ENCODE measurements around the gene SPOCK2.

- TF ChIP-seq USF2 (IDR thresholded peaks at IDR 0.05; ENCODE audit: low read depth, low read length) (no peak), USF2 (CRISPR knock-in tag; IDR thresholded peaks at IDR 0.05; ENCODE audit: borderline replicate concordance) (no peak), CTCF (CRISPR knock-in tag; IDR thresholded peaks at IDR 0.05) (no peak), FOXM1 (CRISPR knock-in tag; IDR thresholded peaks at IDR 0.05) (no peak), ZBTB7A (CRISPR knock-in tag; IDR thresholded peaks at IDR 0.05) (no peak), NFE2L1 (CRISPR knock-in tag; IDR thresholded peaks at IDR 0.05; ENCODE audit: borderline replicate concordance) (no peak), JUN (CRISPR knock-in tag; IDR thresholded peaks at IDR 0.05) (no peak), ZNF274 (CRISPR knock-in tag; IDR thresholded peaks at IDR 0.05) (no peak), ZNF468 (CRISPR knock-in tag; IDR thresholded peaks at IDR 0.05) (no peak), ZBTB49 (CRISPR knock-in tag; IDR thresholded peaks at IDR 0.05; ENCODE audit: borderline replicate concordance) (no peak), SUZ12 (IDR thresholded peaks at IDR 0.05; ENCODE audit: low read depth, low read length) (no peak), TFDP2 (CRISPR knock-in tag; IDR thresholded peaks at IDR 0.05) (no peak), HDAC6 (IDR thresholded peaks at IDR 0.05; ENCODE audit: low read depth, low read length) (no peak), SKI (IDR thresholded peaks at IDR 0.05; ENCODE audit: partially characterized antibody) (no peak), ZBTB1 (CRISPR knock-in tag; IDR thresholded peaks at IDR 0.05; ENCODE audit: borderline replicate concordance) (no peak)
These were observed 49.0 kb downstream of the SPOCK2 start for GRCh38 chr10:72039377-72039776.

Data from HepG2 (cell line).